ENCODE results near the gene CDKAL1.

Gene CDKAL1

GRCh38 chr6:21163110-21163837 lies 629.0 kb downstream of the CDKAL1 start:
- no peak for ATAC-seq
- TF ChIP-seq ZC3H10 (CRISPR knock-in tag; IDR thresholded peaks at IDR 0.05), result no peak
- no peak for TF ChIP-seq ZNF565 (CRISPR knock-in tag; conservative IDR thresholded peaks at IDR 0.05; ENCODE audit: low read depth)
- no peak for TF ChIP-seq CREB5 (CRISPR knock-in tag; IDR thresholded peaks at IDR 0.05; ENCODE audit: low read depth)
- no peak for TF ChIP-seq RARB (CRISPR knock-in tag; IDR thresholded peaks at IDR 0.05)

- no peak for ATAC-seq
- no peak for TF ChIP-seq CREB5 (CRISPR knock-in tag; IDR thresholded peaks at IDR 0.05; ENCODE audit: low read depth)
- no peak for TF ChIP-seq BACH2 (CRISPR knock-in tag; IDR thresholded peaks at IDR 0.05; ENCODE audit: borderline replicate concordance)
- no peak for TF ChIP-seq ZNF70 (CRISPR knock-in tag; IDR thresholded peaks at IDR 0.05)
- no peak for TF ChIP-seq ZFP30 (CRISPR knock-in tag; IDR thresholded peaks at IDR 0.05)
- no peak for TF ChIP-seq RARB (CRISPR knock-in tag; IDR thresholded peaks at IDR 0.05)
- TF ChIP-seq TSHZ2 (CRISPR knock-in tag; IDR thresholded peaks at IDR 0.05), result no peak
- TF ChIP-seq PPARA (CRISPR knock-in tag; IDR thresholded peaks at IDR 0.05; ENCODE audit: borderline replicate concordance), result no peak
- TF ChIP-seq GLIS3 (CRISPR knock-in tag; IDR thresholded peaks at IDR 0.05), result no peak
- TF ChIP-seq CSDC2 (CRISPR knock-in tag; IDR thresholded peaks at IDR 0.05), result no peak
- TF ChIP-seq TCF4 (CRISPR knock-in tag; IDR thresholded peaks at IDR 0.05; ENCODE audit: borderline replicate concordance), result no peak
- TF ChIP-seq OSR1 (CRISPR knock-in tag; IDR thresholded peaks at IDR 0.05), result no peak
- no peak for TF ChIP-seq CSRNP3 (CRISPR knock-in tag; IDR thresholded peaks at IDR 0.05)
- TF ChIP-seq ESRRG (CRISPR knock-in tag; IDR thresholded peaks at IDR 0.05), result no peak
- TF ChIP-seq ZNF8 (CRISPR knock-in tag; IDR thresholded peaks at IDR 0.05), result no peak
- no peak for TF ChIP-seq ZFP3 (CRISPR knock-in tag; IDR thresholded peaks at IDR 0.05)
- TF ChIP-seq SNAI2 (CRISPR knock-in tag; IDR thresholded peaks at IDR 0.05), result no peak
These were observed 629.6 kb downstream of the CDKAL1 start for GRCh38 chr6:21163838-21164180.

- no peak for TF ChIP-seq TSHZ2 (CRISPR knock-in tag; IDR thresholded peaks at IDR 0.05)
- TF ChIP-seq ZNF8 (CRISPR knock-in tag; IDR thresholded peaks at IDR 0.05), result no peak
- TF ChIP-seq TOX (CRISPR knock-in tag; IDR thresholded peaks at IDR 0.05; ENCODE audit: borderline replicate concordance), result no peak
- no peak for TF ChIP-seq SNAI2 (CRISPR knock-in tag; IDR thresholded peaks at IDR 0.05)
- TF ChIP-seq BACH2 (CRISPR knock-in tag; IDR thresholded peaks at IDR 0.05; ENCODE audit: borderline replicate concordance), result no peak
- TF ChIP-seq ESRRG (CRISPR knock-in tag; IDR thresholded peaks at IDR 0.05), result no peak
- no peak for TF ChIP-seq ZC3H10 (CRISPR knock-in tag; IDR thresholded peaks at IDR 0.05)
- TF ChIP-seq ZNF565 (CRISPR knock-in tag; conservative IDR thresholded peaks at IDR 0.05; ENCODE audit: low read depth), result no peak
- no peak for TF ChIP-seq PATZ1 (CRISPR knock-in tag; IDR thresholded peaks at IDR 0.05; ENCODE audit: borderline replicate concordance)
- no peak for TF ChIP-seq ZFP3 (CRISPR knock-in tag; IDR thresholded peaks at IDR 0.05)
- no peak for TF ChIP-seq POU6F1 (CRISPR knock-in tag; IDR thresholded peaks at IDR 0.05; ENCODE audit: borderline replicate concordance, low read depth)
- no peak for TF ChIP-seq ISL1 (CRISPR knock-in tag; IDR thresholded peaks at IDR 0.05)
- TF ChIP-seq ARNTL (CRISPR knock-in tag; IDR thresholded peaks at IDR 0.05; ENCODE audit: borderline replicate concordance, low read depth), result no peak
- ATAC-seq, result no peak
These were observed 630.6 kb downstream of the CDKAL1 start for GRCh38 chr6:21164768-21165326.

All from SK-N-SH treated with all-trans-retinoic acid at 6 μM for 48 hours (cell line).